Activated CD4-positive, alpha-beta T cell treated with anti-CD3 and anti-CD28 coated beads, Interleukin-2, amount 10 ng/mL, durations not matched to agents 24 days and 14 days (primary cell): Measurements from ENCODE around the gene PNKP. TPM values are rescaled to one million over a fixed set of nuclear protein-coding genes. Genes with fewer than 3 reads are reported as not detected.

ENCODE experiments used
- DNase-seq: peaks from one replicate; pipeline ENCODE4 v3.0.0; 2022
- H3K27ac Mint-ChIP-seq: one replicate; pipeline ENCODE4 v1.8.0; 2022; ENCODE audit warnings: mild to moderate bottlenecking, mixed read lengths
- H3K27me3 Mint-ChIP-seq: one replicate; pipeline ENCODE4 v1.8.0; 2022; ENCODE audit warnings: mixed read lengths
- H3K36me3 Mint-ChIP-seq: one replicate; pipeline ENCODE4 v1.8.0; 2022; ENCODE audit warnings: low read depth, mild to moderate bottlenecking, mixed read lengths
- H3K4me1 Mint-ChIP-seq: one replicate; pipeline ENCODE4 v1.8.0; 2021; ENCODE audit warnings: mixed read lengths
- H3K4me3 Mint-ChIP-seq: one replicate; pipeline ENCODE4 v1.8.0; 2022; ENCODE audit warnings: mild to moderate bottlenecking, moderate library complexity, mixed read lengths
- H3K9me3 Mint-ChIP-seq: one replicate; pipeline ENCODE4 v1.8.0; 2021; ENCODE audit warnings: mixed read lengths
- intact Hi-C: fragments of 100-400 bp; cut with micrococcal nuclease; formaldehyde crosslinking; loops from one replicate; pipeline ENCODE4 v1.15.1; 2023
- total RNA-seq: library from RNA; stranded (reverse); gene quantifications from 2 replicates; pipeline ENCODE4 v1.2.3, GENCODE V29; 2022

Gene PNKP
- total RNA-seq, 1 donor from 2014 or later = 124 TPM

DNA sequence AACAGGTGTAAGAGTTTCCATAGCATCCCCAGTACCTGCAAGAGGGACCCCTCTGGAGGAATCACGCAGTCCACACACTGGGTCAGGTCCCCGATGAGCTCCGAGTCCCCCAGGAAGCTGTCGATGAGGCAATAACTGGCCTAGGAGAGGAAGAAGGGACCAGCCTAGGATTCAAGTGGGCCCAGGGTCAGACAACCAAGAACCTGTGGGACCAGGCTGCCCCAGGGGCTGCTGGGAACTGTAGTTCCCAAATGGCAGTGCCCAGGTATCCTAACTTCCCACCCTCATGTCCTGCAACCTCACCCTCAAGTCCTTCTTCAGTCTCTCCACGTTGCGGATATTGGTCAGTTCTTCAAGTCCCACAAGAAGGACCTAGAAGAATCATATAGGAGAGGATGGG, 56.0 kb downstream of the PNKP start:
- no peaks in the 10 kb centered on the region for H3K27me3 Mint-ChIP-seq
- no peaks in the 10 kb centered on the region for H3K9me3 Mint-ChIP-seq
- no peak overlapping the region for H3K27ac Mint-ChIP-seq
- peaks cover 31% of the 10 kb centered on the region for H3K4me1 Mint-ChIP-seq
- H3K4me3 Mint-ChIP-seq = no peak overlapping the region
- intact Hi-C loops = loop anchor here (5.0 kb wide), 1 partner anchor 121 kb away; no protein-coding TSS in a partner anchor
- H3K36me3 Mint-ChIP-seq = peaks cover under 1% of the 10 kb centered on the region
- DNase-seq = no peak

Other genes with a start within 250 kb of the PNKP start
- 4.1 and 5.0 TPM in 2 replicates for gene RRAS, start 227.4 kb downstream of the PNKP start, total RNA-seq
- 75.0 and 84.9 TPM in 2 replicates for gene SCAF1, start 225.4 kb downstream of the PNKP start, total RNA-seq
- gene IRF3, start 201.7 kb downstream of the PNKP start, total RNA-seq = 146 and 151 TPM in 2 replicates
- gene BCL2L12, start 201.6 kb downstream of the PNKP start, total RNA-seq = 69.3 and 72.0 TPM in 2 replicates
- gene PRMT1, start 190.3 kb downstream of the PNKP start, total RNA-seq = 510 and 512 TPM in 2 replicates
- gene ADM5, start 178.0 kb downstream of the PNKP start, total RNA-seq = 8.4 and 8.6 TPM in 2 replicates
- gene CPT1C, start 176.5 kb downstream of the PNKP start, total RNA-seq = 3.4 and 3.6 TPM in 2 replicates
- 0.92 and 1.6 TPM in 2 replicates for gene TSKS, start 104.3 kb downstream of the PNKP start, total RNA-seq
- gene AP2A1, start 100.6 kb downstream of the PNKP start, total RNA-seq = 61.8 and 68.0 TPM in 2 replicates
- 16.2 and 16.4 TPM in 2 replicates for gene FUZ, start 54.3 kb downstream of the PNKP start, total RNA-seq
- gene MED25, start 49.3 kb downstream of the PNKP start, total RNA-seq = 49.1 and 51.5 TPM in 2 replicates
- 121 and 124 TPM in 2 replicates for gene PTOV1, start 16.4 kb downstream of the PNKP start, total RNA-seq
- gene AKT1S1, start 9.8 kb upstream of the PNKP start, total RNA-seq = 31.5 and 33.5 TPM in 2 replicates
- 36.5 and 36.8 TPM in 2 replicates for gene TBC1D17, start 10.1 kb upstream of the PNKP start, total RNA-seq
- gene IL4I1, start 29.3 kb upstream of the PNKP start, total RNA-seq = 40.4 and 41.4 TPM in 2 replicates
- 44.3 and 45.5 TPM in 2 replicates for gene ATF5, start 61.6 kb upstream of the PNKP start, total RNA-seq
- gene NUP62, start 61.9 kb upstream of the PNKP start, total RNA-seq = 217 and 232 TPM in 2 replicates
- not detected in 2 replicates for gene SIGLEC11, start 93.6 kb upstream of the PNKP start, total RNA-seq
- 66.1 and 70.0 TPM in 2 replicates for gene VRK3, start 157.8 kb upstream of the PNKP start, total RNA-seq
- 13.1 and 14.2 TPM in 2 replicates for gene ZNF473, start 158.4 kb upstream of the PNKP start, total RNA-seq